ENCODE data around the gene GUCY1B1.

Gene GUCY1B1

DNA sequence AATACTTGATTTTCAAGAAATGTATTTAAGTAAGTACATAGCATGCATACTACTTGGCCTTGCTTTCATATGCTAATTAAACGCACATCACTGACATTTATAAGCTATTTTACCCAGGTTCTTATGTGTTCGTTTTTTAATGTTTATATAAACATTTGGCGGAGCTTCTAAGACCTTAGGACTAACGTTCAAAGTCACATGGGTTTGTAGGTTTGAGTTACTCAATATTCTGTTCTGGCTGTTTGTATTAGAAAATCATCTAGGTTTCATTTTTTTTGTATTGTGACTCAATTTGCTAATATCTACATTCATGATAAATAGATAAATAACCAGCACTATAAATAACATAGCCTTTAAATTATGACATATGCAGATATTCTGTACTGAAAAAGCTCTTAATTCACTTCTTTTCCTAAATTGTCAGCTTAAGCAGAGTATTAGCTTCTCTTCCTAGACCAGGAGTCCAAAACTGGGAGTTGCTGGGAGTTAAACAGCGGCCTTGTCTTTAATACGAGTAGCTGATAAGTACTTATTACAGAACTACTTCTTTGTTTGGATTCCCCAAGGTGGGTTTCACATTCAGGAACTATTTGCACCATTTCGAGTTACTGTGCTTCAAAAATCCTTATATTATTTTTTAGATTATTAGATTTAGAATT is 42.0 kb downstream of the GUCY1B1 start:
- no peak for DNase-seq

DNA sequence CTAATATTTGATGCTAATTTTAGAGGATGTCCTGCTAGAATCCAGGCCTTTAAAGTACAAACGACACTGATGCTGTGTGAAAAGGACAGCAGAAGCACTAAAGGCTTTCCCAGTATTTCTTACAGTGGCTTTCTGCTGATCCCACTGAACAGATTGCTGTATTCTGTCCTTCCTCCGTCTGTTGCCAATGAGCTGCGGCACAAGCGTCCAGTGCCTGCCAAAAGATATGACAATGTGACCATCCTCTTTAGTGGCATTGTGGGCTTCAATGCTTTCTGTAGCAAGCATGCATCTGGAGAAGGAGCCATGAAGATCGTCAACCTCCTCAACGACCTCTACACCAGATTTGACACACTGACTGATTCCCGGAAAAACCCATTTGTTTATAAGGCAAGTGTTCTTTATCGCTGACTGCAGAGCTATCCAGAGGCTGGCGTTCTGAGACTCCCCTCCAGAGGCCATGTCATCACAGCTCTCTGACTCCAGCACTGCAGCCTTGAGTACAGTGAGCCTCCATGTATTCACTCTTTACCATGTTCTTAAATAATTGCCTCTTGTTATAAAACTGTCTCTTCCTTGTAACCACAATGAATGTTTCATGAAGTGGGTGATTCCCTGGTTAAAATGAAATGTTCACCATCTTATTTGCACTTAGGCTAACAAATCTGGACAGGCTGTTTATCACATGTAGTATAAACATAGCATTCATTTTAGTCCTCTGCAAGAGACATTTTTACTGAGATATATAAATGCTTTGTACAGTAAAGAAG is 43.6 kb downstream of the GUCY1B1 start:
- no peak for DNase-seq

DNA sequence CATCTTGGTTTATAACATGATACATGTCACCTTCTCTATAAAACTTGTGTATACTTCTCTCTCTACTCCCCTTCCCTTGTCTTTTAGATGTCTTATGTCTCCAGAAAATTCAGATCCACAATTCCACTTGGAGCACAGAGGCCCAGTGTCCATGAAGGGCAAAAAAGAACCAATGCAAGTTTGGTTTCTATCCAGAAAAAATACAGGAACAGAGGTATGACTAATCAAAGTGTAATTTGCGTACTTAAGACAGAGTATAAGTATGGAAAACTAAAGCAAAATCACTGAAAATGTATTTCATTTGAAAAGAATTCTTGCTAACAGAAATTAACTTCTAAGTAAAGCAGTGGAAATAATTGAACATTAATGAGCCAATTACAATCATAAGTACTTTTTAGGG is 46.2 kb downstream of the GUCY1B1 start:
- no peak for DNase-seq

DNA sequence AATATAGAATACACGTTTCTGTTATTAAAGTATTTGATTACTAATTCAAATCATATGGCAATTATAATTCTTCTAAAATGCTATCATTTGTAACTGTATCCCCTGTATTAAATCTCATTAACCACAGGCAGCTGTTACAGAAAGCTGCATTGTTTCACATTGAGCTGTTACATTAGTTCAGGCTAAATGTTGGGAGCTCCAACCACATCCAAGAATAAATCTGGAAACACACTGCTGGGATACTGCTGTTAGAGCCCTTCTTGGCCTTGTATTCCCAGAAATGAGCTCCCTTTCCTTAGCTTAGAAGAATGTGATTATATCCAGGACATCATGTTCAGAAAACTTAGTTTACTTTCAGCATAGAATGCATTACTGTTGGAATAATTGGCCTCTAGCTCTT is 48.2 kb downstream of the GUCY1B1 start:
- DNase-seq: no peak

DNA sequence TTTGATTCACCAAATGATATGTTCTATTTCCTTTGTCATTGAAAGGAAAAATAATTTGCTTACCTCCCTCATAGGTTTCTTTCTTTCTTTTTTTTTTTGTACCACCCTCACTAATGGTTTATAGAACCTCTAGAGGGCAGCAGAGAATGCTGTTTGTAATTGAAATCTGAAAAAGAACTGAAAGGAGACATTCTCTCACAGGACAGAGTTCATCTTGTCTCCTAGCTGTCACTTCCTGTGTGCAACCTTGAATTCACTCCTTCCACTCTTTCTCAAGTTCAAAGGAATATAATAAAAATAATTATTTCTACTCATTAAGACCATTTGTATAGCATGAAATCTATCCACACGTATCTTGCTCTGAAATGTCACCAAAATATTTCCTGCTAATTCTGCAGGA is 51.0 kb downstream of the GUCY1B1 start:
- peak; percentile 63 for DNase-seq

DNA sequence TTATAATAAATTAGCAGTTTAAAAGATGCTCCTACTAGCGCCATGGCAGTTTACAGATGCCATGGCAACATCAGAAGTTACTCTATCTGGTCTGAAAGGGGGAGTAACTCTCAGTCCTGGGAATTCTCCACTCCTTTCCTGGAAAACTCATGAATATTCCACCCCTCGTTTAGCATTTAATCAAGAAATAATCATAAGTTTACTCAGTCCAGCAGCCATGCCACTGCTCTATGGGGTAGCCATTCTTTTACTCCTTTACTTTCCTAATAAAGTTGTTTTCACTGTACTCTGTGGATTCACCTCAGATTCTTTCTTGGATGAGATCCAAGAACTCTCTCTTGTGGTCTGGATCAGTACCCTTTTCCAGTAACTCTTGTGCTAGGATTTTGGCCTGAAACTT is 52.3 kb downstream of the GUCY1B1 start:
- DNase-seq: no peak

DNA sequence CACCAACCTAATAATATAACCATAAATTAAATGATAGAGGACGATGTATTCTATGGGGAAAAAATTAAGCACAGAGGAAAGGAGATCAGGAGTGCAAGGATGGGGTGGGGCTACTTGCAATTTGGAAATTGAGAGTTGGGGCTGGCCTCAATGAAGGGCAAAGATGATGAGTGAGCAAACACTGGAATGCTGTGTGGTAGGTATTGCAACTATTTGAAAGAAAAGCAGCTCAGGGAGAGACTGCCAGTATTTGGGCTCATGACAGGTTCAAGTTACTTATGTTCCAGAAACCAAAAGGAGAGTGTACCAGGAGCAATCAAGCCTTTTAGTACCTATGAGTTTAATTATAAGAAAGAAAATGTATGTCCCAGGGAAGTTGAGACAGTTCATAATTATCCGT is 59.8 kb downstream of the GUCY1B1 start:
- no peak for DNase-seq

DNA sequence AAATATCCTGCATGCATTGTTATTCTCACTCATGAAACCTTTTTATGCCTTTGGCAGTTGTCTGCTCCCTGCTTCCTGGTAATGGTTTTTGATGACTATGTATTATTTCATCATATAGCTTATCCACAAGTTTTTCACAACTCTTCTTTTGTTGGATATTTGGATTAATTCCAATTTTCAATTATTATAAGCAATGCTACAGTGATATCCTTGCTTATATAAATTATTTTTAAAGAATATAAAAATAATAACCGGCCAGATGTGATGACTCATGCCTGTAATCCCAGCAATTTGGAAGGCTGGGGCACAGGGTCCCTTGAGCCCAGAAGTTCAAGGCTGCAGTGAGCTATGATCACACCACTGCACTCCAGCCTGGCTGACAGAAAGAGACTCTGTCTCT is 60.2 kb downstream of the GUCY1B1 start:
- no peak for DNase-seq

DNA sequence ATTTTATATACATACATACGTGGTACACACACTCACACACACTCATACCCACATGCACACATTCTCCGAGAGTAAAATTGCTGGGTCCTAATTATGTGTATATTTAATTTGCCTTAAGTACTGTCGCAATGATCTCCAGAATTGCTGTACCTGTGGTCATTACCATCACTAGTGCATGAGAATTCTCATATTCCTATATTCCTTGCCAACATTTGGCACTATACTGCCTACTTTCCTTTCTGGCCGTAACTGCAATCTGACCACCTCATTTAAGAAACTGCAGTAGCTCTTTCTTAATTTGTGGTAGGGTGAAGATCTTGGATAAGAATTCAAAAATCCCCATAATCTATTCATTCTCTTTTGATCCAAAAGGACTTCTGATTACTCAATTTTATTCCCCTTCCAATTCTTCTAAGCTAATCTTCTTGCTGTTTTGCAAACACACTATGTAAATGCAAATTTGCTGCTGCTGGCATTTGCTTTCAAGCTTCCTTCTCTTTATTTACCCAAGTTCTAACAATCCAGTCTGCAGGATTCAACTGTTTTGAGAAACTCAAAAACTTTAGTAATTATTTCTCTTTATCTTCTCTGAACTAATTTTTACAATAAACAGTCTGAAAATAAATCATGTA is 62.2 kb downstream of the GUCY1B1 start:
- DNase-seq: no peak

DNA sequence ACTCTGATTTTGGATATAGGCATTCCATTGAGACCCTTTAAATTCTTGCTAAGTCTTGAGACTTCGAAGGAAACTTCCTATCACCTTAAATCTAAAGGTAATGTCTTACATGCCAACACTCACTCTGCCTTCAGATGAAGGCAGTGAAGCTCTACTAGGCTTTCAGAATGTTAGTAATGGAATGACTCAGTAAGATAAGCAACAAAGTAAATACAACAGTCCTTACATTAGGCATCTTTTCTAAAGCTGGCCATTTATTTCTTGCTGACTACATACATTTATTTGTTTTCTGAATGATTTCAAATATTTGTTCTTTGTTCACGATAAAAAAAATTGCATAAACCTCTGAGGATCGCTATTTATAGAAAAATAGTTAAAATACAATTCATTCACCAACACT is 63.8 kb downstream of the GUCY1B1 start:
- DNase-seq: no peak

DNA sequence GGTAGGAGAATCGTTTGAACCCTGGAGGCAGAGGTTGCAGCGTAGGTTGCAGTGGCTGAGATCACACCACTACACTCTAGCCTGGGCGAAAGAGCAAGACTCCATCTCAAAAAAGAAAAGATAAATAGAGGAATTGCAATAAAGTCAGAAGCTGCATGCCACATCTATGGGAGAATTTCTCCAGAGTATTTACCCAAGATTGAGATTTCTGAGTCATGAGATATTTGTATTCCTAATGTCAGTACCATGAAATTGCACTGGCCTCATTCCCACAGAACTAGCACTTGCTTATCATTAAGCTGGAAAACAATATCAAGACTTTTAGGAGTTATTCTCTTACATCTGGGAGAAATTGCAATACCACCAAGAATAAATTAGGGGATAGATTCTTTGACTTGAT is 69.8 kb downstream of the GUCY1B1 start:
- no peak for DNase-seq

DNA sequence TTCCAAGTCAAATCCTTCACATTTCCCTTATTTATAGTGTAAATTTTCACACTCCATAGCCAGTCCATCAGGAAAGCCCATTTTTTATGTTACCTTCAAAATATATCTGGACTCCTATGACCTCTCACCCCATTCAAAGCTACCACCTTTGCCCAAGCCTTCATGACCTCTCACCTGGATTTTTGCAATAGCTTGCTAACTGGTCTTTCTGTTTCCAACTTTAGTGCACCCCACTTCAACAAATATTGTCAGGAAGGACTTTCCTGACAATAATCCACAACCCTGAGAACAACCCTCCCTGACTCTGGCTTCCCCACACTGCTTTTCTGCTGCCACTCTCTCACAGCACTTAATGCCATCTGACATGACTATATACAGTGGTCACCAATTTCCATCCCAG is 73.8 kb downstream of the GUCY1B1 start:
- DNase-seq: no peak

DNA sequence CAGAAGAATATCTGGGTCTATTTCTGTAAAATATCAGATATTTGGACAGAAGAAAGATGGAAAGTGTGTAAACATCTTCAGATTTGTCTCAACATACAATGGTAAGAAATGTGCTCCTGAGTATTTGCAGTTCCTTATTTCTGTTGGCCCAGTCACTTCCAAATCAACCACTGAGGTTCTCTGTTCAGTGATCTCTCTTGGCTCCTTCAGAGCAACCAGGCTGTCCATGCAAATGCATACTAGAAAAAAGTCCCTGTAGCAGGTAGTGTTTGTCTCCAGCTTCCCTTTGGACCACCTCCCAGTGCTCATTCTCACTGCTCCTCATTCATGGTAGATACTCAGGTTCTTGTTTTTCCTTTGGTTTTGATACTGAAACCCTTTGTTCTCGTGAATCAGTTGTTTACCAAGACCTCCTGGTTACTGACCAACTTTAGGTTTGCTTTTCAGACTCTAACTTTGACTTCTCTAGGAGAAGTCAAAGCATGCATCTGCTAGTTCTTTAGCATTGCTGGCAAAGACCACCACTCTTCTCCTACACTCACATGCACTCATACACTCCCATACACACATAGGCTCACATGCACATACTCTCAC is 78.5 kb downstream of the GUCY1B1 start:
- no peak for DNase-seq

DNA sequence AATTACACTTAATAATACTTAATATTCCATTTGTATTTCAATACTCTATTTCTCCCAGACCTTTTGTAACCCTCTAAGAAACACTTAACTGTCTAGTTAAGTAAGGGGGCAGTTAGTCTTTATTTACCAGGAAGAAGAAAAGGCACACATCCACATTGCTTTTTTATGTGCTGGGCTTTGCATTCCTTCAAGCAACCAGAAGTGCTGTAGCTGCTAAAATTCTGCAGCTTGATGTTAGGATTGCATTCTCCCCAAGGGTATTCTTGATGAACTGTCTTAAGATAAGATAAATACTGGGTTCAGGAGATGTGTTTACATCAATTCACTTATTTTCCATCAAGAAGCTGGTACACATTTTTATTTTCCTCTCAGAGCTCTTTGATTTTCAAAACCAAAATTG is 83.3 kb downstream of the GUCY1B1 start:
- no peak for DNase-seq

DNA sequence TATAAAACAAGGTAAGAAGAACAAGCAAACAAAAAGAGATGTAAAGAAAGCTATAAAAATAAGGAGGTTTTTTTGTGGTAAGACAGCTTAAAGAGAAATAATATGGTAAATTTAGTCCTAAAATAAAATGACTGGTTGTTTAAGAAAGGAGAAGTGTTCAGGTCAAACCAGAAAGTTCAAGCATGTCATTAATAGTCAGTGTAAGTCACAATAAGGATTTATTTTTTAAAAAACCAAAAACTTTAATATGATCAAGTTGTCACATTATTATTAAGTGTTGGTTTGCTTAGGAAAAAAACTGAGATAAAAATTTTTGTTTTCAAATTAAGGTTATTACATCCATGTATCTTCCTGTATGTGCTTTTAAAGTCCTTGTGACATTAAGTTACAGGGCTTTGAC is 88.1 kb downstream of the GUCY1B1 start:
- no peak for DNase-seq

DNA sequence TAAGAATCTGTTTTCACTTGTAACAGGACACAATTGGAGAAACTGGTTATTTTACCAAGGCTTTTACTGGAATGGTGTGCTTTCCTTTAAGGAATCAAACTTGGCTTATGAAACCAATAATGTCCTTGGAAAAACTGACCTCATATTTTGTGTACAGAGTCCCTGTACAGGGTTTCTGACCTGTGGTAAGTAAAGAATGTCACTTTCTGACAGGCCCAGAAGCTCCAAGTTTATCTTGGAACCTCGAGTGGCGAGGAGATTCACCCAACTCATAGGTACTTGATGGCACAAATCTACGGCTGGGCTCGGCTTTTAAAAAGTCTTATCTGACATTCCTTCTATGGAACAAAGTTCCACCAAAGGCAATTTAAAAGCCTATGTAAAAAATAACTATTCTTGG is 90.2 kb downstream of the GUCY1B1 start:
- DNase-seq: no peak

DNA sequence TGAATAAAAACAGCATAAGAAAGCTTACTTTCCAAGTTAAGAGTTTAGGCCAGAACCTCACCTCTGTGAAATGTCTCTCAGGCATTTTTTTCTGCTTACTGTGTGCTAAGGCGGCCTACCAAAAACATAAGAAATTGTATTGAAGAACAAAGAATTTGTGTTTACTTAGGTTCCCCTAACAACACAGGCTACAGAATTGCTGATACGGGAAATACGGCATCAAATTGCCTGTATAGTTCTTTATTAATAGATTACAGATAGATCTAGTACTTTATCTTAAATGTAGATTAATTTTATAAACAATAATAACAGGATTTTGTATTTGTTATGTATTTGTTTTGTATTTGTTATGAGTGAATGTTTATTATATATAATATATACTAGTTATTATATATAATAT is 94.4 kb downstream of the GUCY1B1 start:
- no peak for DNase-seq

DNA sequence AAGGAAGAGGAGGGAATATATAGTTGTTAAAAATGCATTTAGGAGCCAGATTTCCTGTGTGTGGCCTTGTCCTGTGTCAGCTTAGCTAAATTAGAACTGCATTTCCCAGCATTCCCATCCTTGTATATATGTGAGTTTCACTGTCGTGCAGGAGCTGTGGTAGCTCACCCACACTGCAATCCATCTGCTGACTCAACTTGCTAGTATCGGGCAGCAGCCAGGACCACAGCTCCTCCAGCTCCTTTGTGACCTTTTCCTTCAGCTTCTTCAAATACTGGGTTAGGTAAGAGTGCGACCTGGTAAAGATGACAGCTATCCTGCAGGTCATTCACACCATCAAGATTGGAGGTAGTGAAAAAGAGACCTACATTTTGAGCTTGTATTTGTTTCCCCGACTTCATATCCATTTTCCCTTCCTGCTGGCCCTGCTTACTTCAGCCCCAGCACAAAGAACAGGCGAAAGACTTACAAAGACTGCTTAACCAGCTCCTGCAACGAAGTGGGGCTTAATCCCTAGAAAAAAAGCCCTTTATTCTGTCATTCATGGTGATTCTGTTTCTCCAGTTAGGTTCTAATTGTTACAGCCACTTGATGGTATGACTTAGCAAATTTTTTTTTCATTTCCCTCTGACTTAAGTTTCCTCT is 95.9 kb downstream of the GUCY1B1 start:
- no peak for DNase-seq

DNA sequence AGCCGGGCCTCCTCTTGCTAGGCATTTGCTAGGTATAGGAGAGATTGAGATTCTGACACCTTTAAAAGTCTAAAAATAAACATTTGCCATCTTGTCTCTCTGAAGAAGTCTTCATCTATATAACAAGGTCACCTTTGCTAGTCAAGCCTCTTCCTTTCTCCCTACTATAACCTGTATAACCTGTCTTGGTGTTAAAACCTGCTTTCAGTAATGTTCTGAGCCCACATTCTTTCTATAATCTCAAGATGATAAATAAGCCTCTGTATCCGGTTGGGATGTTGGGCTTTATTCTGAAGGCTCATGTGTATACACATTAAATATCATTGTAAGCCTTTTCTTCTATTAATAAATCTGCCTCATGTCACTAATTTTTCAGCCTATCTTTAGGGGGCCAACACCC is 97.1 kb downstream of the GUCY1B1 start:
- DNase-seq: no peak
